ENCODE measurements around the gene ACTL8. TPM values are rescaled to one million over a fixed set of nuclear protein-coding genes. Genes with fewer than 3 reads are reported as not detected.
A peak's percentile ranks its signal among the peaks of the same experiment; 100 is the strongest.

ACTL8 gene
- total and polyA plus RNA-seq, 2 experiments from 2014 or later: 0.38 to 0.71 TPM

DNA sequence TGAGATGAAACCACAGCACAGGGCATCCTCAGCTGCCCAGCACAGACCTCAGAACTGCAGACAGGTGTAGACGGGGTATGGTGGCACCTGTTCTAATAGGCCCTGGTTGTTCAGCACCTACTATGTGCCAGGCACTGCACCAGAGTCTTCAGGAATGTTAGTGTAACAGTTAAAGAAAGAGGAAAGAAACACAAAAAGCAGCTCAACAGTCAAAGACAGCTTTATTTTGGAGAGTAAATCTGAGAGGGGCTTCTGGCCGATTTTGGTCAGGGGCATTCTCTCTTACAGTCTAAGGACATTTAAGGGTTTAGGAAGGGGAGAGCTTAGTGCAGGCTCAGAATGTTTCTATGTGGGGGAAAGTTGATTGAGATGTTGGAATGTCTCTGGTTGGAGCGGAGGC, 45.2 kb upstream of the ACTL8 start (continued):
- no peak for TF ChIP-seq REST (IDR thresholded peaks at IDR 0.05; ENCODE audit: unreplicated experiment)
- TF ChIP-seq NANOG (IDR thresholded peaks at IDR 0.05; ENCODE audit: borderline replicate concordance): no peak

DNA sequence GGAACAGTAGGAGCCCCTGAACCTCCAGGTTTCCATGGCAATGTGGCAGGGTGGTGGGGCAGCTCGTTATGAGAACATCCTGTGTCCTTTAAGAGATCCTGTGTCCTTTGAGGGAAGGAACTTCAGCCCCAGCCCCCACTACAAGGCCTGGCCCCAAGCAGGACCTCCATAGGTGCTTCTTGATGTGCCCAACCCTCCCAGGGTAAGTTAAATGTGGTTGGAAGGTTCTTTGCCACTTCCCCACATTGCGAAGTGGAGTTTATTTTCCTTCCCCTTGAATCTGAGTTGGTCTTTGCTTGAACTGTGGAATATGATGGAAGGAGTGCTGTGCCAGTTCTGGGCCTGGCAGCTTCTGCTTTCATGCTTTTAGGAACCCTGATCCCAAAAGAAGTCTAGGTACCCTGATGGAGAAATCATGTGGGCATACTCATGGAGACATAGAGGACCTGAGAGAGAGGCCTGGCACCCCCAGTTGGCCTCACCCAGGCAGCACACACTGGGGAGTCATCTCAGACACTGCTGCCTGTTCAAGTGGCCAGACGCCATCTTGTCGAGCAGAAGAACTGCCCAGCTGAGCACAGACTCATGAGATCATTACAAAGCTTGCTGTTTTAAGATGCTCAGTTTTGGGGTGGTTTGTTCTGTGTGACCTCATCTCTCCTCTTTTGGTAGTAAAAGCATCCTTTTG, 44.1 kb upstream of the ACTL8 start:
- peaks cover 15% of the 10 kb centered on the region for H3K36me3 Mint-ChIP-seq (ENCODE audit: low read depth)
- DNase-seq (ENCODE audit: low spot score) (no peak), ATAC-seq (no peak)
- peaks cover 37% of the 10 kb centered on the region for H3K9me3 Mint-ChIP-seq
- TF ChIP-seq ZNF331 (CRISPR knock-in tag; IDR thresholded peaks at IDR 0.05; ENCODE audit: low read depth): peak; percentile 80
- no peak for TF ChIP-seq NANOG (IDR thresholded peaks at IDR 0.05; ENCODE audit: borderline replicate concordance)
- Histone ChIP-seq H3K79me2 (replicated peaks; ENCODE audit: insufficient read depth) (no peaks in the 10 kb centered on the region), H3K36me3 (ENCODE audit: insufficient read depth) (no peaks in the 10 kb centered on the region), H3K27me3 (ENCODE audit: insufficient read depth) (no peaks in the 10 kb centered on the region), H3K27ac (ENCODE audit: low read depth) (no peak overlapping the region), H2AFZ (no peak overlapping the region), H3K4me1 (ENCODE audit: insufficient read depth) (no peaks in the 10 kb centered on the region), H4K20me1 (replicated peaks; ENCODE audit: insufficient read depth) (no peaks in the 10 kb centered on the region), H3F3A (replicated peaks; ENCODE audit: low read depth) (no peaks in the 10 kb centered on the region), H3K4me2 (no peak overlapping the region), H3K9me2 (ENCODE audit: insufficient read depth) (no peaks in the 10 kb centered on the region), H3K4me3 (no peak overlapping the region)
- H3K4me1 Mint-ChIP-seq: peaks cover 4% of the 10 kb centered on the region; the same call in 1 of the 3 replicates
- no peak overlapping the region for H3K4me3 Mint-ChIP-seq
- H3K27ac Mint-ChIP-seq: no peak overlapping the region
- no peaks in the 10 kb centered on the region for H3K27me3 Mint-ChIP-seq (ENCODE audit: insufficient read depth, low read depth, poor library complexity)

DNA sequence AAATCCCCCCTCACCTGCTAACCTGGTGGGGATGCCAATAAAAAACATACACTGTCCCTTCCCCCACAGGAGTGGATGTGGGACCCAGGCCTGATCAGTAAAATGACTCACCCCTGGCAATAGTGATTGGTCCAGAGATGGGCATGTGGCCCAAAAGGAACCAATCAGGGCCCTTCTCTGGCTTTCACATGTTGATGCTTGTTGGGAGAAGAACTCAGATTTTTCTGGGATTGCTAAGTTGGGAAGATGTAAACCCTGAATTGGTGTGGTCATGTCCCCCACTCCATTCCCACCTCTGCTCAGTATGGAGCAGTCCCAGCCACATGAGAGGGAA, 43.6 kb upstream of the ACTL8 start:
- DNase-seq (ENCODE audit: low spot score): no peak
- Histone ChIP-seq H3F3A (replicated peaks; ENCODE audit: low read depth) (no peaks in the 10 kb centered on the region), H3K79me2 (replicated peaks; ENCODE audit: insufficient read depth) (no peaks in the 10 kb centered on the region), H3K9me2 (ENCODE audit: insufficient read depth) (no peaks in the 10 kb centered on the region), H4K20me1 (replicated peaks; ENCODE audit: insufficient read depth) (no peaks in the 10 kb centered on the region), H3K36me3 (ENCODE audit: insufficient read depth) (no peaks in the 10 kb centered on the region), H3K4me2 (no peak overlapping the region), H3K27me3 (ENCODE audit: insufficient read depth) (no peaks in the 10 kb centered on the region), H3K4me3 (no peak overlapping the region), H3K4me1 (ENCODE audit: insufficient read depth) (no peaks in the 10 kb centered on the region), H3K27ac (ENCODE audit: low read depth) (no peak overlapping the region), H2AFZ (no peak overlapping the region)
- ATAC-seq: no peak
- Mint-ChIP-seq H3K27me3 (ENCODE audit: insufficient read depth, low read depth, poor library complexity) (no peaks in the 10 kb centered on the region), H3K4me1 (no peaks in the 10 kb centered on the region), H3K36me3 (ENCODE audit: low read depth) (peaks cover 15% of the 10 kb centered on the region), H3K4me3 (no peak overlapping the region), H3K9me3 (peaks cover 37% of the 10 kb centered on the region), H3K27ac (no peak overlapping the region)
- no peak for TF ChIP-seq EZH2phosphoT487 (IDR thresholded peaks at IDR 0.05; ENCODE audit: unreplicated experiment)
- no peak for TF ChIP-seq CREB1 (CRISPR knock-in tag; IDR thresholded peaks at IDR 0.05; ENCODE audit: low read depth)
- TF ChIP-seq NANOG (IDR thresholded peaks at IDR 0.05; ENCODE audit: borderline replicate concordance): no peak
- no peak for TF ChIP-seq CTCF (conservative IDR thresholded peaks at IDR 0.05; ENCODE audit: low read depth in 2 of 2)
- TF ChIP-seq, protein P1, sequence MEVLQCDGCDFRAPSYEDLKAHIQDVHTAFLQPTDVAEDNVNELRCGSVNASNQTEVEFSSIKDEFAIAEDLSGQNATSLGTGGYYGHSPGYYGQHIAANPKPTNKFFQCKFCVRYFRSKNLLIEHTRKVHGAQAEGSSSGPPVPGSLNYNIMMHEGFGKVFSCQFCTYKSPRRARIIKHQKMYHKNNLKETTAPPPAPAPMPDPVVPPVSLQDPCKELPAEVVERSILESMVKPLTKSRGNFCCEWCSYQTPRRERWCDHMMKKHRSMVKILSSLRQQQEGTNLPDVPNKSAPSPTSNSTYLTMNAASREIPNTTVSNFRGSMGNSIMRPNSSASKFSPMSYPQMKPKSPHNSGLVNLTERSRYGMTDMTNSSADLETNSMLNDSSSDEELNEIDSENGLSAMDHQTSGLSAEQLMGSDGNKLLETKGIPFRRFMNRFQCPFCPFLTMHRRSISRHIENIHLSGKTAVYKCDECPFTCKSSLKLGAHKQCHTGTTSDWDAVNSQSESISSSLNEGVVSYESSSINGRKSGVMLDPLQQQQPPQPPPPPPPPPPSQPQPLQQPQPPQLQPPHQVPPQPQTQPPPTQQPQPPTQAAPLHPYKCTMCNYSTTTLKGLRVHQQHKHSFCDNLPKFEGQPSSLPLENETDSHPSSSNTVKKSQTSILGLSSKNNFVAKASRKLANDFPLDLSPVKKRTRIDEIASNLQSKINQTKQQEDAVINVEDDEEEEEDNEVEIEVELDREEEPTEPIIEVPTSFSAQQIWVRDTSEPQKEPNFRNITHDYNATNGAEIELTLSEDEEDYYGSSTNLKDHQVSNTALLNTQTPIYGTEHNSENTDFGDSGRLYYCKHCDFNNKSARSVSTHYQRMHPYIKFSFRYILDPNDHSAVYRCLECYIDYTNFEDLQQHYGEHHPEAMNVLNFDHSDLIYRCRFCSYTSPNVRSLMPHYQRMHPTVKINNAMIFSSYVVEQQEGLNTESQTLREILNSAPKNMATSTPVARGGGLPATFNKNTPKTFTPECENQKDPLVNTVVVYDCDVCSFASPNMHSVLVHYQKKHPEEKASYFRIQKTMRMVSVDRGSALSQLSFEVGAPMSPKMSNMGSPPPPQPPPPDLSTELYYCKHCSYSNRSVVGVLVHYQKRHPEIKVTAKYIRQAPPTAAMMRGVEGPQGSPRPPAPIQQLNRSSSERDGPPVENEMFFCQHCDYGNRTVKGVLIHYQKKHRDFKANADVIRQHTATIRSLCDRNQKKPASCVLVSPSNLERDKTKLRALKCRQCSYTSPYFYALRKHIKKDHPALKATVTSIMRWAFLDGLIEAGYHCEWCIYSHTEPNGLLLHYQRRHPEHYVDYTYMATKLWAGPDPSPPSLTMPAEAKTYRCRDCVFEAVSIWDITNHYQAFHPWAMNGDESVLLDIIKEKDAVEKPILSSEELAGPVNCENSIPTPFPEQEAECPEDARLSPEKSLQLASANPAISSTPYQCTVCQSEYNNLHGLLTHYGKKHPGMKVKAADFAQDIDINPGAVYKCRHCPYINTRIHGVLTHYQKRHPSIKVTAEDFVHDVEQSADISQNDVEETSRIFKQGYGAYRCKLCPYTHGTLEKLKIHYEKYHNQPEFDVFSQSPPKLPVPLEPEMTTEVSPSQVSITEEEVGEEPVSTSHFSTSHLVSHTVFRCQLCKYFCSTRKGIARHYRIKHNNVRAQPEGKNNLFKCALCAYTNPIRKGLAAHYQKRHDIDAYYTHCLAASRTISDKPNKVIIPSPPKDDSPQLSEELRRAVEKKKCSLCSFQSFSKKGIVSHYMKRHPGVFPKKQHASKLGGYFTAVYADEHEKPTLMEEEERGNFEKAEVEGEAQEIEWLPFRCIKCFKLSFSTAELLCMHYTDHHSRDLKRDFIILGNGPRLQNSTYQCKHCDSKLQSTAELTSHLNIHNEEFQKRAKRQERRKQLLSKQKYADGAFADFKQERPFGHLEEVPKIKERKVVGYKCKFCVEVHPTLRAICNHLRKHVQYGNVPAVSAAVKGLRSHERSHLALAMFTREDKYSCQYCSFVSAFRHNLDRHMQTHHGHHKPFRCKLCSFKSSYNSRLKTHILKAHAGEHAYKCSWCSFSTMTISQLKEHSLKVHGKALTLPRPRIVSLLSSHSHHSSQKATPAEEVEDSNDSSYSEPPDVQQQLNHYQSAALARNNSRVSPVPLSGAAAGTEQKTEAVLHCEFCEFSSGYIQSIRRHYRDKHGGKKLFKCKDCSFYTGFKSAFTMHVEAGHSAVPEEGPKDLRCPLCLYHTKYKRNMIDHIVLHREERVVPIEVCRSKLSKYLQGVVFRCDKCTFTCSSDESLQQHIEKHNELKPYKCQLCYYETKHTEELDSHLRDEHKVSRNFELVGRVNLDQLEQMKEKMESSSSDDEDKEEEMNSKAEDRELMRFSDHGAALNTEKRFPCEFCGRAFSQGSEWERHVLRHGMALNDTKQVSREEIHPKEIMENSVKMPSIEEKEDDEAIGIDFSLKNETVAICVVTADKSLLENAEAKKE (CRISPR knock-in tag; IDR thresholded peaks at IDR 0.05): no peak
